ENCODE data around the gene ANGPTL2. TPM values are rescaled to one million over a fixed set of nuclear protein-coding genes. Genes with fewer than 3 reads are reported as not detected.

Gene ANGPTL2
- polyA plus RNA-seq, 2 of the 4 experiments (the other 2 are of a cell fraction), result 0.06 TPM; not detected in 1

DNA sequence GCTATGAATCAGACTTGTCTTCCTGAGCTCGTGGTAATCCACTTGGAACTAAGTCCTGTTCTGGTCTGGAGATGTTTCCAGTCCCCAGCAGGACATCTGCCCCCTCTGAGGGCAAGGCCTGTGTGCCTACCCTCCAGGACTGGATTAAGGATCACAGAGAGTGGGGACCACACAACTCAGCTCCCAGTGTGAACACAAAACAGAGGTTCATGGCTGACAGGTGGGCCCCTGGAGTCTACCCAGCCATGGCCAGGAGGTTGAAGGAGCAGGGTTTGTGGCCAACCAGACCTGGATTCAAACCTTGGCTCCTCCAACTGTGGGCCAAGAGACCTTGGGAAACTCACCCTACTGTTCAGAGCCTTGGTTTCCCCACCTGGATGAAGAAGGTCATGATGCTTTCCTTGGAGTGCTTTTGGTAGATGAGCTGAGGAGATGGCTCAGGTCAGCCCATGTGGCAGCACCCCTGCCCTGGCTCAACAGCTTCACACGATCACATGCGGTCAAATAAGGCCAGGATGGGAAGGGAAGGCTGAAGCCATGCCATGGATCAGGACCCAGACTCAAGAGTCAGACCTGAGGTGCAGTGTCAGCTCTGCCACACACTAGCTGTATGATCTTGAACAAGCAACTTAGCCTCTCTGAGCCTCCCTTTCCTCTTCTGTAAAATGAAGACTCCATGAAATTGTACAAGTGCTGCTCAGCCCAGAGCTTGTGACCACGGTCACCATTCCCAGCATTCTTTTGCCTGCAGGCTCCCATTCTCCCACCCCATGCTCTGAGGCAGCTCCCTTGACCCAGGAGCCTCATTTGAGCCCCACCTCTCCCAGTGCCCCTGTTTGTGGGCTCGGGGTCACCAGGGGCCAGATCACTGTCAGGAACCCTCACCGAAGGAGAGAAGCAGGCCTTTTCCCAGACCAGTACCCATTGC, 27.3 kb upstream of the ANGPTL2 start:
- no peak for FAIRE-seq
- ATAC-seq, result no peak
- H3K9me3 ChIP-seq, result no peaks in the 10 kb centered on the region
- H3K27ac ChIP-seq, result no peak overlapping the region
- no peak overlapping the region for H3K4me2 ChIP-seq
- CTCF ChIA-PET, result interaction anchor here (0.9 to 1.2 kb wide), 2 partner anchors 10 to 74 kb away, joined by 3 read pairs; no protein-coding TSS in a partner anchor
- 70% methylated on average over 6 of the region's 6 CpGs for WGBS (ENCODE audit: missing lambda C conversion rate)
- POLR2A ChIA-PET, result no interaction called here
- H3K4me3 ChIP-seq, result no peak overlapping the region
- no peak for DNase-seq (ENCODE audit: low read depth in 1 of 2, low spot score in 1 of 2)
- H3K4me1 ChIP-seq, result no peaks in the 10 kb centered on the region
- TF ChIP-seq TFCP2L1 (CRISPR knock-in tag; IDR thresholded peaks at IDR 0.05) (no peak), NPAS2 (CRISPR knock-in tag; IDR thresholded peaks at IDR 0.05; ENCODE audit: borderline replicate concordance) (no peak), MYC (IDR thresholded peaks at IDR 0.05; ENCODE audit: borderline replicate concordance, low read length) (no peak)

DNA sequence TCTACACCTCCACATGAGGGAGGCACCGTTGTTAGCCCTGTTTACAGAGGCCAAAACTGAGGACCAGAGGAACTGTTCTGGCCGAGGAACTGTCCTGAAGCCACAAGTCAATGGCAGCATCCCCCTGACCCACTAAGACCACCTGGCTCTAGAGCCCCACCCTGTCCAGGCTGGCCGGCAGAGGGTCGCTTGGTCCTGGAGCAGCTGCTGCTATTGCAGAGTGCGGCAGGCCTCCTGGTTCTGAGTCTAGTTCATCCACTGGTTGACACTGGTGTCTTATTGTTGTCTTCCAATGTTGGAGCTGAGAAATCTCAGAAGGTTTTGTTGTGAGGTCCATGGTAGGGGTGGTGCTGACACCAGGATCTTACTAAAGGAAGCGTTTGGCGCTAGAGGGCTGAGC, 26.6 kb upstream of the ANGPTL2 start:
- ChIA-PET POLR2A (no interaction called here), CTCF (interaction anchor here (1.2 kb wide), 1 partner anchor 75 kb away, joined by 3 read pairs; no protein-coding TSS in a partner anchor)
- no peak for ATAC-seq
- Histone ChIP-seq H3K27ac (no peak overlapping the region), H3K9me3 (no peaks in the 10 kb centered on the region), H3K4me2 (no peak overlapping the region), H3K4me3 (no peak overlapping the region), H3K4me1 (no peaks in the 10 kb centered on the region)
- no peak for DNase-seq (ENCODE audit: low read depth in 1 of 2, low spot score in 1 of 2)
- FAIRE-seq, result no peak
- TF ChIP-seq FOSB (CRISPR knock-in tag; IDR thresholded peaks at IDR 0.05) (no peak), RCOR1 (IDR thresholded peaks at IDR 0.05; ENCODE audit: low read depth, low read length) (no peak), HOXB5 (CRISPR knock-in tag; IDR thresholded peaks at IDR 0.05) (no peak)
- 96% methylated on average over 4 of the region's 7 CpGs for WGBS (ENCODE audit: missing lambda C conversion rate)

GRCh38 chr9:127148014-127148413, 25.6 kb upstream of the ANGPTL2 start:
- TF ChIP-seq CHD2 (IDR thresholded peaks at IDR 0.05; ENCODE audit: low read length, partially characterized antibody) (no peak), ZNF302 (CRISPR knock-in tag; IDR thresholded peaks at IDR 0.05) (no peak), HES2 (IDR thresholded peaks at IDR 0.05) (no peak), SREBF2 (IDR thresholded peaks at IDR 0.05) (no peak)
- H3K9me3 ChIP-seq, result no peaks in the 10 kb centered on the region
- FAIRE-seq, result no peak
- H3K4me1 ChIP-seq, result peaks cover 5% of the 10 kb centered on the region; the same call in 2 of the 3 replicates
- H3K4me2 ChIP-seq, result no peak overlapping the region
- whole genome bisulfite sequencing (ENCODE audit: missing lambda C conversion rate), result 75% methylated on average over 5 of the region's 5 CpGs
- no peak overlapping the region for H3K4me3 ChIP-seq
- no peak for ATAC-seq
- H3K27ac ChIP-seq, result no peak overlapping the region
- no peak for DNase-seq (ENCODE audit: low read depth in 1 of 2, low spot score in 1 of 2)
- ChIA-PET CTCF (interaction anchor here (0.7 to 1.9 kb wide), 3 partner anchors 12 to 51 kb away, joined by 3 to 4 read pairs (median 3); no protein-coding TSS in a partner anchor), POLR2A (no interaction called here)

GRCh38 chr9:127147251-127147650, 24.8 kb upstream of the ANGPTL2 start:
- no peaks in the 10 kb centered on the region for H3K9me3 ChIP-seq
- FAIRE-seq (no peak), ATAC-seq (no peak), DNase-seq (ENCODE audit: low read depth in 1 of 2, low spot score in 1 of 2) (no peak)
- ChIA-PET POLR2A (no interaction called here), CTCF (interaction anchor here (1.1 to 1.9 kb wide), 3 partner anchors 25 to 207 kb away, joined by 4 to 6 read pairs (median 5); no protein-coding TSS in a partner anchor)
- 84% methylated on average over 2 of the region's 2 CpGs for WGBS (ENCODE audit: missing lambda C conversion rate)
- H3K4me3 ChIP-seq, result no peak overlapping the region
- H3K4me1 ChIP-seq, result peaks cover 11% of the 10 kb centered on the region; the same call in 2 of the 3 replicates
- H3K4me2 ChIP-seq, result no peak overlapping the region
- H3K27ac ChIP-seq, result no peak overlapping the region
- TF ChIP-seq, protein P1, sequence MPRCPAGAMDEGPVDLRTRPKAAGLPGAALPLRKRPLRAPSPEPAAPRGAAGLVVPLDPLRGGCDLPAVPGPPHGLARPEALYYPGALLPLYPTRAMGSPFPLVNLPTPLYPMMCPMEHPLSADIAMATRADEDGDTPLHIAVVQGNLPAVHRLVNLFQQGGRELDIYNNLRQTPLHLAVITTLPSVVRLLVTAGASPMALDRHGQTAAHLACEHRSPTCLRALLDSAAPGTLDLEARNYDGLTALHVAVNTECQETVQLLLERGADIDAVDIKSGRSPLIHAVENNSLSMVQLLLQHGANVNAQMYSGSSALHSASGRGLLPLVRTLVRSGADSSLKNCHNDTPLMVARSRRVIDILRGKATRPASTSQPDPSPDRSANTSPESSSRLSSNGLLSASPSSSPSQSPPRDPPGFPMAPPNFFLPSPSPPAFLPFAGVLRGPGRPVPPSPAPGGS (IDR thresholded peaks at IDR 0.05), result no peak
- no peak for TF ChIP-seq MAFK (IDR thresholded peaks at IDR 0.05; ENCODE audit: partially characterized antibody)
- no peak for TF ChIP-seq ATOH8 (CRISPR knock-in tag; IDR thresholded peaks at IDR 0.05; ENCODE audit: low read depth)
- no peak for TF ChIP-seq POLR2AphosphoS2 (conservative IDR thresholded peaks at IDR 0.05; ENCODE audit: low read length)
- no peak for TF ChIP-seq CEBPB (IDR thresholded peaks at IDR 0.05)
- TF ChIP-seq TFCP2L1 (CRISPR knock-in tag; IDR thresholded peaks at IDR 0.05), result no peak
- no peak for TF ChIP-seq HMGXB4 (CRISPR knock-in tag; IDR thresholded peaks at IDR 0.05; ENCODE audit: borderline replicate concordance)
- no peak for TF ChIP-seq HES2 (IDR thresholded peaks at IDR 0.05)
- TF ChIP-seq, protein P2, sequence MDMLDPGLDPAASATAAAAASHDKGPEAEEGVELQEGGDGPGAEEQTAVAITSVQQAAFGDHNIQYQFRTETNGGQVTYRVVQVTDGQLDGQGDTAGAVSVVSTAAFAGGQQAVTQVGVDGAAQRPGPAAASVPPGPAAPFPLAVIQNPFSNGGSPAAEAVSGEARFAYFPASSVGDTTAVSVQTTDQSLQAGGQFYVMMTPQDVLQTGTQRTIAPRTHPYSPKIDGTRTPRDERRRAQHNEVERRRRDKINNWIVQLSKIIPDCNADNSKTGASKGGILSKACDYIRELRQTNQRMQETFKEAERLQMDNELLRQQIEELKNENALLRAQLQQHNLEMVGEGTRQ (IDR thresholded peaks at IDR 0.05), result no peak
- no peak for TF ChIP-seq RNF2 (IDR thresholded peaks at IDR 0.05; ENCODE audit: borderline replicate concordance, low read depth)
- no peak for TF ChIP-seq HOXB13 (CRISPR knock-in tag; IDR thresholded peaks at IDR 0.05; ENCODE audit: low read depth)
- no peak for TF ChIP-seq FOXS1 (CRISPR knock-in tag; IDR thresholded peaks at IDR 0.05)
- no peak for TF ChIP-seq HOXA7 (CRISPR knock-in tag; IDR thresholded peaks at IDR 0.05)
- no peak for TF ChIP-seq FOSB (CRISPR knock-in tag; IDR thresholded peaks at IDR 0.05)
- TF ChIP-seq JUN (IDR thresholded peaks at IDR 0.05), result no peak
- no peak for TF ChIP-seq MAX (IDR thresholded peaks at IDR 0.05)
- TF ChIP-seq HOXB5 (CRISPR knock-in tag; IDR thresholded peaks at IDR 0.05), result no peak

Measured in A549 (cell line).